GM21786 (cell line): ENCODE measurements around the gene ATP5ME.
A peak's percentile ranks its signal among the peaks of the same experiment; 100 is the strongest.
"Not testable (repeated sequence)": the region's sequence is repeated elsewhere in the genome, so short reads cannot be mapped to it uniquely, and the experiment has no call there.

ENCODE experiments used
- ATAC-seq: cut with Tn5 transposase; IDR thresholded peaks from one replicate; pipeline ENCODE4 v1.9.1; 2021; ENCODE audit not compliant: unreplicated experiment

Gene ATP5ME

DNA sequence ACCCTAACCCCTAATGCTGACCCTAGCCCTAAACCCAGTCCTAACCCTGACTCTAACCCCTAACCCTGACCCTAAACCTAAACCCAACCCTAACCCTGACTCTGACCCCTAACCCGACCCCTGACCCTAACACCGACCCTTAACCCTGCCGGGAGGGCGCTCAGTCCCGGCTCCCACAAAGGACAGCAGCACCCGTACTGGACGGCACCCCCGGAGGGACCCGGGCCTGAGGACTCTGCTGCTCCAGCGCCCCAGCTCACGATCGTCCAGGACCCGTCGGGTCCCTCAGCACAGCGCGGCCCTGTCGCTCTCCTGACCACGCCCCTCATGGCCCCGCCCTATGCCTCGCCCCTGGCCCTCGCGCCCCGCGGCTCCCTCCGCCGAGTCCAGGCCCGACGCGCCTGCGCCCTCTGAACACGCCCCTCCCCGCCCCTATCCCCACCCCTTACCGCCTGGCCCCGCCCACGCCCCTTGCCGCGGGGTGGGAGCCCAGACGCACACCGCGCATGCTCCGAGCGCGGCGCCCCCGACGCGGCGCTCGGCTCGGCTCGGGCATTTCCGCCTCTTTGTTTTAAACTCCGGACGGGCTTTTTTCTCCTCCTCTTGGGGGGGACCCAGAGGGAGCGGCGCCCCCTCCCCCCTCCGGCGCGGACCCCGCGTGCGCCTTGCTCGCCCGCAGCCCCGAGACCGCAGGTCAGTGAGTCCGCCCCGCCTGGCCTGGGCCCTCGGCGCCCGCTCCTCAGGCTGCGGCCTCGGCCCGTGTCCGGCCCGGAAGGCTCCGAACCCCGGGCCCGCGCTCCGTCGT, 31.4 kb upstream of the ATP5ME start, which contains the start of gene PCGF3:
Gene PCGF3, plus strand, starts transcription at position 555 of the 805 bp plus-strand sequence. CDS start 27,849 bp downstream, outside the sequence.
- ATAC-seq, result peak; percentile 92

DNA sequence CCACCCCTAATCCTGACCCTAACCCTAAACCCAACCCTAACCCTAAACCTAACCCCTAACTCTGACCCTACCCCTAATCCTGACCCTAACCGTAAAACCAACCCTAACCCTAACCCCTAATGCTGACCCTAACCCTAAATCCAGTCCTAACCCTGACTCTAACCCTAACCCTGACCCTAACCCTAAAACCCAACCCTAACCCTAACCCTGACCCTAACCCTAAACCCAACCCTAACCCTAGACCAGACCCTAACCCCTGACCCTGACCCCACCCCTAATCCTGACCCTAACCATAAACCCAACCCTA, 30.8 kb upstream of the ATP5ME start:
- ATAC-seq, result no peak

DNA sequence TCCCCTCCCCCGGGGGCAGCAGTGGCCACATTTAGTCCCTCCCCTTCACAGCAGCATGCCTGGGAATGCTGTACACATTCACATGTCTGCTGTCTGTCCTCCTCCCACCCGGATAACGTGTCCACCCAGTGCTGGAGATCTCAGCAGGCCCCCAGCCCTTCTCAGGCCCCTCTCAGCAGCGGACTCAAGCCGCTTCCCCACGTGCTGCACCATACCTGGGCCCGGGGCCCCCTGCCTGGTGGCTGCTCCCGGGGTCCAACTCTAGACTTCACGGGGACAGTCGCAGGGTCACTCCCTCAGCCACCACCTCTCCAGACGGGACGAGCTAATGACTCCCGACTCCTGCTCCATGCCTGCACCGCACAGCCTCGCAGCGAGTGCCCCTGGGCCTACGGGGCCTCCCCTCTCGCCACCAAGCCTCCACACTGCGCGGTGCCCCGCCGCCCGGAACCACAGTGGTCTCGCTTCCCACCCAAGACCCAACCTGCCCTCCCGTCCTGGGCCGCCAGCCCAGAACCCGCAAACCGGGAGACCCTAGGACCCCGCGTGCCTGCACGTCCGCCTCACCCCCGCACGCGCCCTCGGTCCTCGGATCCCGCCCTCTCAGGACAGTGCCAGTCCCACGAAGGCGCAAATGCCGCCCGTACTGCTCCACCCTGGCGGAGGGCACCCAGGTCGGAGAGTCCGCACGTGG, 30.3 kb upstream of the ATP5ME start:
- ATAC-seq, result no peak

DNA sequence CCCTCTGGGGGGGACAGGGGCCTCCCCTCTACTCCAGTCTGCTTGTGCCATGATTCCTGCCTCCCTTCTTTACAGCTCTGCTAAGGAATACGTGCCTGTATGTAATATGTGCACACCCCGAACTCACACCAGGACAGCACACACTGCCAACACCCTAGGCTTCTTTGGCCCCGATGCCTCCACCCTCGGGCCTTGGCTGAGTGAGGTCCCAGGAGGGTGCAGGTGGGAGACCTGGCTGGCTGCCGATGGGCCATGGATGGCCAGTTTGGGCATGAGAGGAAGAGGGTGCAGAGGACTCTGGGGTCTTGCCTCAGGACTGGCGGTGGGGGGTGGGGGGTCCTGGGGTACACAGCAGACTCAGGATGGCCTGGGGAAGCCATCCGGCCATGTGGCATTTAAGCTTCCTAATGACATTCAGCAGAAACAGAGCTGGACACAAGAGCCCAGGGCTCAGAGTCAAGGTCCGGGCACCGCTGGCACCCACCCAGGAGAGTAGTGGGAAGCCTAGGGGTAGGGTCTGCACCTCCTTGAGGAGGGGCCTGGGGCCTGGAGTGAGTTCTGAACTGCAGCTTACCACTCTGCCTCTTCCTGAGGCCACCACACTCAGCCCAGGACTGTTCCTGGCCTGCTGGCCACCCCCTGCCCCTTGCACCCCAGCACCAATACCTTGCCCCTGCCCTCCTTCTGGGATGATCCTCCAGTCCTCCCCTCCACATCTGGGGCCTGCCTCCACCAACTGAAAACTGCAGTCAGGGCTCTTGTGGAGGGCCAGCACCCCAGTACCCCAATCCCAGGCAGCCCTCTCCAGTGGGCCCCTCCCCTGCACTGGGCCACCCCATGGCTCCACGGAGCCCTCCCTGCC, 29.5 kb upstream of the ATP5ME start:
- ATAC-seq, result no peak

DNA sequence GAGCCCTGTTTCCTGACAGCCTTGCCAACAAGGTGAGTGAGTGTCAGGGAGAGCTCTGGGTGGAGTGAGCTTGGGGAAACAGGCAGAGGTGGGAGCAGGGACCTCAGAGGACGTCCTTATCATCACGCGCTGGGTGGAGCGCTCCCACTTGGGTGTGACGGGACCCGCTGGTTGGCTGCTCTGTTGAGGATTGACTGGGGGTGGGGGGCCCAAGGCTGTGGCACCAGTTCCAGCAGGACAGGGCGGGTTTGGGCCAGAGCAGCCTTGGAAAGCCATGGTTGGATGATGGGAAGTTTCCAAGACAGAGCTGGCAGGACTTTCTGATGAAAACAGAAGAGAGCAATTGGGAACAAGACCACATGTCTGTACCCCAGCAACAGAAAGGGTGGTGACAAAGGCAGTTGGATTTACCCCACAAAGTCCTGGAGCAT, 28.6 kb upstream of the ATP5ME start:
- ATAC-seq, result no peak

DNA sequence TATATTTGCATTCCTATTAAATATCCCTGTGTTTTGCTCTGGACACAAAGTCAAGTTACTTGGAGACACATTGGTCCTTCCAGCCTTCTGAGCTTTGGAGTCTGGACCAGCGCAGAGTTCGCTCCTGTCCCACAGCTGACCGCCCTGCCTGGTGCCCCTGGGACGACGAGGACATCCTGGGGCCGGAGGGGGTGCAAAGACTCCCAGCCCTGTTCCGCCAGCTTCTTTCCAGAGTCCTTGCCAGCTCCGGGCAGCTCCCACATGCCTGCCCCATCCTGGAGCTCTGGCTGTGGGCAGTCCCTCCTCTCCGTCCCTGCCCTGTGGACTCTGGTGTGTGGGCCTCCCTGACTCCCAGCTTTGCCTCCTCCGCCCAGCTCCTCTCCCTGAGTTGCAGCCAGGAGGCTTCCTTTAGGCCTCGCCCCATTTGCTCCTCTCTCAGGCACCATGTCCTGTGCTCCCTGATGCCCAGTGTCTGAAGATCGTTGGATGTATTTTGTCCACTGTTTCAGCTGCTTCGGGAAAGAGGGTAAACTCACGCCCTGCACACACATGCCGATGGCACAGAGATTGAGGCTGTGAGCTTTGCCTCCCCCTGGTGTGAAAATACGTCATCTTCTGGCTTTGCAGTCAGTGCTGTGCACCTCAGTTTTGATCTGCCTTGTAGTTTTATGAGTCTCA, 26.6 kb upstream of the ATP5ME start:
- no peak for ATAC-seq

DNA sequence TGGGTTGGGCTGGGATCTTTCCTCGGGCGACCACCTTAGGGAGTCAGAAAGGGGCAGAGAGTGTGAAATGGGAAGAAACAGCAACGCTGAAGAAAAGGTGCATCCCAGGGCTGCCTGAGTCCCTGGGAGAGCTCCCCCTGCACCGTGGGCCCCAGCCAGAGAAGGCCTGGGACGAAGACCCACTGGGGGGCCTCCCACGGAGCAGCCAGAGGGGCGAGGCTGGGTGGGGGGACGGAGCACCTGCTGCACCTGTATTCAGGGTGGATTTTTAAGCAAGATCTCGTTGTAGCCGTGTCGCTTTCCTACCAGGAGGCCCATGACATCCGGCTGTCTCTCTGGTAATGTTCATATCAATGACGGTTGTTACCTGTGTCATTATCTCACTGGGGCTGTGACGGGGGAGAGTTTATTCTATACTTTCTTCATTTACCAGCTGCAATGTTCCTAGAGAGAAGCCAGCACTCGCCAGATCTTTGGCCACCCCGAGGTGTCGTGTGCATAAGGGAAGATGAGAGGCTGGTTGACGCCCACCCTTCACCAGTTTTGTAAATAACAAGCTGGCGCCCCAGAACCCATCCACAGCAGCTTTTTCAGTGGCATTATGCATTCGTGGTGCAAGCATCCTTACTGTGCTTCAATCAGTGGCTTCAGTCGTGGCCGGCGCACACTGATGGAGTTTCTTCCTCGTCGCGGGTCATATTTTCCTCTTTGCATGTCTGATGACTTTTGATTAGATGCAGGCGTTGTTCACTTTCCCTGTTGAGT, 25.9 kb upstream of the ATP5ME start:
- no peak for ATAC-seq

DNA sequence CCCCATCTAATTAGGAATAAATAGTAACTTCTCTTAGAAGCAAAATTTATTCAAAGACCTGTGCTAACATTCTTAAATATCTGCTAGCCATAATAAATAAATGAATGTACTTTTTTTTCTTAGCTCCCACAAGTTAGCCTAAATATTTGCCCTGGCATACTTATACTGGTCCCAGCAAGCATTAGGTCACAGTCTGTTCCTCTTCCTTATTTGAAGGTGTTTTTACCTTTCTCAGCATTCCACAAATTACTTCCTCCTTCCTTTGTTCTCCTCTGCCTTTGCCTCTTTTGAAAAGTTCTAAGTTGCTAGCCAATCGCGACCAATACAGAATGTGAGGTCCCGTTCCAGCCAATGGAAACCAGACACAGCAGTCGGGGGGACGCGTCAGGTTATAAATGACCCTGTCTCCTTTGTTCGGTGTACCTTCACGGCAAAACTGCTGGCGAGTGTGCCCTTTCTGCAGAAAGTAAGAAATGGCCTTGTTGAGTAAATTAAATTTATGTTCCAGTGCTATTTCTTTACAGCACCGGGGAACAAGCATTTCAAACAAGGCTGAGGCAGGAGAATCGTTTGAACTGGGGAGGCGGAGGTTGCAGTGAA, 20.4 kb upstream of the ATP5ME start:
- not testable (repeated sequence) for ATAC-seq

DNA sequence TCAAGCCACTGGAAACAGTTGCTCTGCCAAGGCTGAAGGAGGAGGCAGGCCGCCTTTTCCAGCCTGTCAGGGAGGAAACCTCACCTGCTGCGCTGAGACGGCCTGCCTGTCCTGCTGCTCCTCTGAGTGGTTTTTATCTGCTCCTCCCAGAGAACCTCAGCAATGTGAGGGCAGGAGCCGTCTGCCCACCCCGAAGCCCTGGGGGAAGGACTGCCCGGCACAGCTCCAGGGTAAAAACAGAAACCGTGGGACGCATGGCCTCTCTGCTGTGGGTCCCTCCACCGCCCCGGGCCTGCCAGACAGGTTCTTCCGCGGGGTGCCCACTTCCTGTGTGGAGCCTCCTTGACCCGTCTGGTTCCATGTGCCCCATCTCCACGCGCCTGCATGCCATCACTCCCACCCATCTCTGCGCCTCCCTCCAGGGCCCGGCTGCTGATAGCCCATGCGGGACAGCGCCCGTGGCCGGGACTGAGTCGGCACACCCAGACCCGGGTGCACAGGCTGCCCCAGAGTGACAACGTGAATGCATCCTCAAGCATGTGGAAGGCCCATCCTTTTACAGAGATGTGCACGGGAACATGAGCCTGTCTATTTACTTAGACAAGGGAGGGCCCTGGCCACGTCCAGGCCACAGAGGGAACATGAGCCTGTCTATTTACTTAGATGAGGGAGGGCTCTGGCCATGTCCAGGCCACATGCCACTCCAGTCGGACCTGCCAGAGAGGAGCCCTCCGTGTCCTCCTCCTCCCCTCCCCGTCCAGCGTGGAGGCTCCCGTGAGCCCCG, 18.9 kb upstream of the ATP5ME start:
- no peak for ATAC-seq

DNA sequence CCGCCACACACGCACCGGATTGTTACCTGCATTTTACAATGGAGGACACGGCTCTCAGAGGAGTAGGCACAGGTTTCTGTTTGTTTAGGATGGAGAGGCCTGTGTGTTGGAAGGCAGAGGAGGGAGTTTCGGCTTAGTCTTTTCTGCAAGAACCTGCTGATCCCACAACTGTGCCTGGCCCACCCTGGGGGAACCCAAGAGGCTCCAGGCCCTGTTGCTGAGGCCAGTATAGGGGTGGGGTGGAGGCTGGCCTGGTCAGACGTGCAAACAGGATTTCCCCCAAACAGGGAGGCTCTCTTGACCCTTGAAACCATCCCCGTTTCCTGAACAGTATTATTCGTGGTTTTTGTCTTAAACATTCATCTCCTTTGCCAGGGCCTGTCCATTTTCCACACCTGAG, 15.6 kb upstream of the ATP5ME start:
- no peak for ATAC-seq

DNA sequence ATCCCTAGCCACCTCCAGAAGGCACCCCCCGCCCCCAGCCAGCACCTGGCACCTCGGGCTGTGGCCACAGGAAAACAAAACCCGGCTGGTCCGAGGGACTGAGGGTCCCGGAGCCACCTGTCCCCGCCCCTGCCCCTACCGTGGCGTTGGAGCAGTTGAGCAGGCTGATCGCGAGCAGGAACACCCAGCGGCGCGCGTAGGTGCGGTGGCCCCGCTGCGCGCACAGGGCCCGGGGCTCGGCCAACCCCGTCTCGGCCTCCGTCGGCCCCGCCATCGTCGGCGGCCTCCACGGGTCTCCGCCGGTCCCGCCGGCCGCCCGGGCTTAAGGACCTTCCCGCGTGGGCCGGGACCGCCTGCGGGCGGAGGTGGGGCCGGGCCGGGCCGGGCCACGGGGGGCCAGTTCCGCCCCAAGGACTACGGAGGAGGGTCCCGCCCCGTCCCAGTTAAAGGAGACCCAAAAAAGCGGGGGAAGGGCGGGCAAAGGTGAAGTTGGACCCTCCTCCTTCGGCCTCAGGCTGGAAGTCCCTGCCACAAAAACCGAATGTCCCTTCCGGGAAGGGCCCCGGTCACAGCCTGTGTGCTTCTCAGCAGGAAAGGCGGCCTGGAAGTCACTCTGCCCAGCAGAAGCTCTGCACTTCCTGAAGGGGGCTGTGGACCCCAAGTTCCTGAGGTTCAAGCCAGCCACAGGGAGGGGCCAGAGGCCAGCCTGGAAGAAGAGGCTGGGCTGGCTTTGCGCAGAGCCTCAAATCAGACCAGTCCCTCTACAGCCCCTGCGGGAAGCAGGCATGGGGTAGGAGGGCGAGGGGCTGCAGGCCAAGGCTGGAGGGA, 15.0 kb upstream of the ATP5ME start, which contains the start of gene SLC49A3:
Gene SLC49A3, minus strand, starts transcription at position 298 of the 828 bp plus-strand sequence. Its CDS starts 24 bp downstream, at position 274.
- no peak for ATAC-seq

DNA sequence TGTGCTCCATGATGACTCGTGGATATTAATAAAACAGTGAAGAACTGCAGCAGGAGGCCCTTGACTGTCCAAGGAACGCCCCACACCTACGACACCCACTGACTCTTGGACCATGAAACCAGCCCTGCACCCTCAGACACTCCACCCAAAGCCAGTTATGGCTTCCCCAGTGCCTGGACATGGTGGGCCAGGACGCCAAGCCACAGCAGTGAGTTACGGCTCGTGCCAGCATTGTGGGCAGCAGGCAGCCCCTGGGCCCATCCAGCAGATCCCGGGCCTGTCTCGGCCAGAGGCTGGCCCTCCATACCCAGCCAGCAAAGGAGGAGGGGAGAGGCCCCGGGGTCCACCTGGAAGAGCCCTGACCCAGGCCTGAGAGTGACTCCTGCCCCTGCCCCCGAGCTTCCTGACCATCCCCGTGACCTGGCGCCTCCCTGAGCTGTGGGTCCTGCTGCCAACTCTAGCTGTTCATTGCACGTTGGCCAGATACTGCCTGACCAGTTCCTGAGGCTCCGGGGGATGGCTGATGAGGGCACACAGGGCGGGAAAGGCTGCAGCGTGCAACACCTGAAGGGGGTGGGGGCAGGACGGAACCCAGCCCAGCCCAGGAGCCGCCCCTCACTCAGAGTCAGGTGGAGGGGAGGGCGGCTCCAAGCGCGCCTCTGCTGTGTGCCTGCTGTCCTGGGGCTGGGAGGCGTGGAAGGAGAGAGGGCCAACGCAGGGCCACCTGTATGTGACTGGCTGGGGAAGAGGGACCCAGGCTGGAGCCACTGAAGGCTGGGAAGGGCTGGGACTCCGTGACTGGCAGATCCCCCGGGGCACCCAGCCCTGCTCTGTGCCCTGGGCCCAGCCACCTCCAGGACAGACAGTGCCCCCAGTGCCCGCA, 14.1 kb upstream of the ATP5ME start:
- ATAC-seq, result no peak

DNA sequence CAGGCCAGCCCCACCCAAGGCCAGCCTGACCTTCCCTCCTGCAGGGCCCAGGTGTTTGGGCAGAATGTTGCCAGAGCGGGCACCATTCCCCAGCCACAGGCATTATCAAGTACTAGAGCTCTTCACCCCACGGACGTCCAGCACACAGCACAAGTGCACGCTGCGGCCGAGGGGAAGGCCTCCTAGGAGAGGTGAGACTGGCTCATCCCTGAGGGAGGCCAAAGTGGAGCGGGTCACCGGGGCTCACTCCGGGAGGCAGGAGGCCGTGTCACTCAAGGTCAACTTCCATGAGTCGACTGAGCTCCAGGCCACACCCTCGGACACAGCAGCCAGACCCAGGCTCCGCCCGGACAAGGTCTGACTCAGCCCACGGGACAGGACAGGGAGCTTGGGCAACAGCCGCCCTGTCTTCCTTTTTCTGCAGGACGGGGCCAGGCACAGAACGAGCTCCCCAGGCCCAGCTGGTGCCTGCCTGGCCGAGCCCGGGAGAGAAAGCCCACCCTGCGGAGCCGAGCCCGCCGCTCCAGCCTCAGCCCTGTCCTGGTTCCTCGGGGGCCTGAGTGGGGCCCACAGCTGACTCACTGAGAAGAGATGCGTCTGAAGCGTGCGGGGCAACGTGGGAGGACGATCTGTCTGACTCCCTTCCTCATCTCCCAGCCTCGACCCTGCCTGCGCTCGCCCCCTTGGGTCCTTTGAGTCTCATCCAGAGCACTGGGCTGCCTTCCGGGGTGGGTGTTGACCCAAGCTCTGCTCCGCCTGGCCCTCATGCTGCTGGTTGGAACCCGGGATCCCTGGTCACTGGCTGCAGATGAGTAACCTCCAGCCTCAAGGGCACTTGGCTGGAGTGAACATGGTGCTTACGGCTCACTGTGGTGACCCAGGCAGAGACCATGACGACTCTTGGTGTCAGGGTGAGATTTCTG, 13.2 kb upstream of the ATP5ME start:
- ATAC-seq, result no peak

DNA sequence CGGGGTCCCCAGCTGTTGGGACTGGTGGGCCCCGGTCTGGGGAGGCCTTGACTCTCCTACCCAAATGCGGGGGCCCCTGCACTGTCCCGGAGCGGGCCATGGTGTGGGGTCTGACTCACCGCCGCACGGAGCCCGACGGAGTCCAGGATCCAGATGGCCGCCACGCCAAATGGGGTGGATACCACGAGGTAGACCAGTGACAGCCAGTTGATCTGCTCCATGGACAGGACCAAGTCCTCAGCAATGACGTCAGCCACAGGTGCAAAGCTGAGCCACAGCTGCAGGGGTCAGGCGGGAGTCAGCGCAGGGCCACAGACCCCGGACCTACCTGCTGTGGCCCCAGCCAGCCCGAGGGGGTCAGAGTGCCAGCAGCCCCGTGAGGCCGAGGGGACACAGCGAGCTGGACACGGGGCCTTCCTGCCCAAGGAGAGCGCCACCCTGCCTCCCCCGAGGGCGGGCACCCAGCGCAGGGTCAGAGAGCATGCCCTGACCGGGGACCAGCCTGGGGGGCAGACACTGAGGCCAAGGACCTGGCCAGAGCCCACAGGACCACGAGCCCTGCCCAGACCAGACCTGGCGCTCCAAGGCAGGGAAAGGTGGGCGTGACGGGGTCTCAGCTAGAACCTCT, 12.5 kb upstream of the ATP5ME start:
- no peak for ATAC-seq

DNA sequence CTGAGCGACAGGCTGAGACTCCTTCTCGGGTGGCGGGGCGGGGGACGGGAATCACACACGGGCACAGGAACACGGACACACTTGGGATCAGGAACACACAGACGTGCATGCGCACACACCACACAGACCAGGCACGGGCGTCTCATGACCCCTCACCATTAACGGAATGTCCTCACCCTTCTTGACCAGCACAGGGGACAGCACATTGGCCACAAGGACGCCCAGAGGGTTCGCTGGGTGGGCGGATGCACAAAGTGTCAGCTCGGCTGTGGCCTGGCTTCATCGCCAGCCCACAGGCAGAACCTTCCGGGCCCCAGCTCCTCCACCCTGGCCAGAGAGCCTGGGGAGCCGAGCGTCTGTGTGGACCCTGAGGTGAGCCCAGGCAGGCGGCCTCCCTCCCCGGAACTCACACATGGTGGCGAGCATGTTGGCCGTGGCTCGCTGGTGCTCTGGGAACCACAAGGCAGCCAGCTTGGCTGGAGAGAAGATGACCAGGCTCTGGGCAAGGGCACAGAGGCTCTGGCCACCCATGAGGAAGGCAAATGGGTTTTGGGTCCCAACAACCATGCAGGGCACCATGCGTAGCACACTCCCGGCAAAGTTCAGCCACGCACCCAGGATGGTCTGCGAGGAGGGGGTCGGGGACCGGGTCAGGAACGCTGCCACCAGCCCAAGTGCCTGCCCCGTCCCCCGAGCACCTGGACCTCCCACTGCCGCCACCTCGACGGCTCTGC, 11.8 kb upstream of the ATP5ME start:
- no peak for ATAC-seq
